HG03060 (cell line): ENCODE measurements around the gene CEACAM21.

Source experiments
- ATAC-seq: cut with Tn5 transposase; IDR thresholded peaks from one replicate; pipeline ENCODE4 v1.9.1; 2021; ENCODE audit warnings: low read depth, moderate number of reproducible peaks; ENCODE audit not compliant: unreplicated experiment

The CEACAM21 gene

DNA sequence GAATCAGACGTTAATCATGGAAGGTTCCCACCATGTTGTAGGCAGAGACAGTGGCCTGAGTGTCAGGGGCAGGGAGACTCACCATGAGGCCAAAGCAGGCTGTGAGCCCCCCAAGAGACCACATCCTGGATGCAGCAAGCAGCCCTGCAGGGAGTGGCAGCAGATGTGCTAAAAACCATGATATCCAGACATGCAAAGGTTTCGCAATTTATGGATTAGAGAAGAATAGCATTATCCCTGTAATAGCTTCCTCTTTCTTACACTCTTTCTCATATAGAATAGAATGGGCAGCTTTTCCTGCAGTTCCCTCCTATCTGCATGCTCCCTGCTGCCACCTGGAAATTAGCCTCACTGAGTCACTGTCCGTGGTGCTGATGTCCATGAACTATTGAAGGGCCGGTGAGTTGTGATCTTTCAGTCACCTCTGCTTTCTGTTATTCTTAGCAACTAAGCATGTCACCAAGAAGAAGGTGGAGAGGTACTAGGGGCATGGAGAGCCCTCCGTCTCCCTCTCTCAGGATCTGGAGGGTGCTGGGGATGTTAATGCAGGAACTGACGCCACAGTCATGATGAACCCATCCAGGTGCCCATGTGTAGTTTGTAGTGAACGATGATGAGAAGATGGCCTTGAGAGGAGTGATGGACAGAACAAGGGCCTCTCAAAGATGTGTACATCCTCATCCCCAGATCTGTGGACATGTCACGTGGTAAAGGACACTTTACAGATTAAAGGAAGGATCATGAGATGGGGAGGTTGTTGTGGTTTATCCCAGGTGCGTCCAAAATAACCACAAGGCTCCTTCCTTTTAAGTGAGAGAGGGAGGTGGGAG is 41.0 kb downstream of the CEACAM21 start:
- no peak for ATAC-seq

DNA sequence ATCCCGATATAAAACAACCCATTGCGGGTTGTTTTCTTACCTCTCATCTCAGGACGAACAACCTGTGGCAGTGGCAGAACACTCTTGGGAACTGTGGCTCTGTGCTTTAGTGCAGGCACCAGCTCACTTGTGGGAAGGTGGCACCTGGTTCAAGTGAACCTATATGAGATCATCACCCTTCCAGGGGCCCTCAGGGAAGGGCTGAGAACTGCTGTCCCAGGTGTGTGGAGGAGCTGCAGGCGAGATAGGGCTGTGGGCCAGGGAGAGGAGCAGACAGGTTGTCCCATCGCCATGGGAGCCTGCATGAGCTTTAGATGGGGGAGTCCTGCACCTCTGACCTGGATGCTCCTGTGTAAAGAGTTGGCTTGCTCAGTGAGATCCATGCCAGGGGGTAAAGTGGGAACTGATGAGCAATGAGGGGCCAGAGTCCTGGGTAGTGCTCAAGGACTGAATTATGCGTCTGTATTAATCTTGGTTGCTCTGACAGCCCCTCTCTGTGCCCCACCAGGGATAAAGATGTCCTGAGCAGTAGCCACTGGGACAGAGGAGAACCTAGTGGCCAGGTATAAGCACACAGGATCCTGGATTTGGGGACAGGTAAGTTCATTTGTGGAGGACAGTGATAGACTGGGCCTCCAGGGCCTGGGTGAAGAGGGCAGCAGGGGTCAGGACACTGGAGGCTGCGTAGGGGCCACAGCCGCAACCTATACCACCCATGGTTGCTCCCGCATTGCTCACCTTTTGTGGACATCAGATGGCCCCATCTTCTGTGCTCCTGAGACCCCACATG is 42.2 kb downstream of the CEACAM21 start:
- ATAC-seq, result no peak

DNA sequence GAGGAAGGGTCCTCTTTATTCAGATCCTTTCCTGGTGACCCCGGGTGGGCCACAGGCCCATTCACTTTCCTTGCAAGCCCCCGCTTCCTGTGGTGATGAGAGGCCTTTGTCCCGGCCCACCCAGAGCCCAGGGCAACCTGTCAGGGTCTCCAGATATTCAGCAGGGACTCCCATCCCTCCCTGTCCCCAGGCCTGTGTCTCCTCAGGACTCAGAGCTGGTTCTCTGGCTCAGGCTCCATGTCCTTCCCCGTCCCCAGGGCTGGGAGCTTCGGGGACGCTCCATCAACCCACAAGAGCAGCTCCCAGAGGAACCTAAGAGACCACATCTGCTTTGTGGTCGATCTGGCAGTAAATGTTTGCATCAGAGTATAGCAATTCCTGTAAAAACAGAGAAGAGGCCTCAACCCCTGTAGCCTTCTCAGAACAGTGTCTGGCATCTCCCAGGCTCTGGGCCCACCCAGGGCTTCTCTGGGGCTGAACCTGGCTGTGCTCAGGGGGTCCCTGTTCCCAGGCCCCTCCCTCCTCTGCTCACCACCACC is 43.1 kb downstream of the CEACAM21 start:
- no peak for ATAC-seq

DNA sequence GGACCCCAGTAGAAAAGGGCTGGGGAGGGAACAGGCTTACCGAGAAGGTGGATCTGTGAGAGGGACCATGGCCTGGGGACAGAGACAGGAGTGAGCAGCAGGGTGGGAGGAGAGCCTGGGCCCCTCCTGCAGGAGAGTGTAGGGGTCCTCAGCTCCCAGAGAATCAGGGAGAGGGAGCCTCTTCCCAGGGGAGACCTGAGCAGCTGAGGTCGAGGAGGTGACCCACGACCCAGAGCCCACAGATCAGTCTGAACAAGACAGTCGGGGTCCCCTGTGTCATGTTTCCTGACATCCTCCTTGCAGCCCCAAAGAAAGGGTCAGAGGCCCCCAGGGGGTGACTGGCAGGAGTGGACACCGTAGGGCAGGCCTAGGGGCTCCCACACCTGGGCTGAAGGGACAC is 44.2 kb downstream of the CEACAM21 start:
- no peak for ATAC-seq

DNA sequence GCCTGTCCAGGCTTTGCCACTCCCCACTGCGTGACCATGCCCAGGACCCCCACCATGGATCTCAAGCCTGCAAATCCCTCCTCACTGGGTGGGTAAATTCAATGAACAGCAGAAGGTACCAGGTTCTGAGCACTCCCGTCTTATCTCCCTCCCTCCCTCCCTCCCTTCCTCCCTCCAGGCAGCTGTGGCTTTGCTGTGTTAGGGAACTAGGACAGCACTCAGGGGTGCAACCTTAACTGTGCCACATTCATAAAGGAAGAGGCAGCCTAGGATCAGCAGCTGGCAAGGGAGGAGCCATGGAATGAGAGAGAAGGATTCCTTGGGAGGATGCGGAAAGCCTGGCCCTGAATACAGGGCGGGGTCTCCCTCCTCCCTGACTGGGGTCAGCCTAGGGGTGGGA is 45.3 kb downstream of the CEACAM21 start:
- ATAC-seq, result no peak

DNA sequence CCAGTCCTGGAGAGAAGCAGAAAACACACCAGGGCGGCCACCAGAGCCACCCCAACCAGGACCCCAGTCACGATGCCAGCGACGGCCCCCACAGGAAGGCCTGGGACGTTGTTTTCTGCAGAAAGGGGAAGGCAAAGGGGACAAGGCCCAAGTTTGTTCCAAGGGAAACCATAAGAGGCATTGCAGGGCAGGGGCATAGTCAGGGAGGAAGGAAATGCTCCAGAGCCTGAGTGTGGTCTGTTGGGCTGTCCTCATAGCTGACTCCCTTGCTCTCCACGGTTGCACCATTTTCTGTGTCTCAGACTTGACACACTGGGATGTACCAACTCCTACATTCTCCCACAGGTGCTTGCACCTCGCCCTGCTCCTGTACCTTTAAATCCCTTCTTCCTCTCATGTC is 45.7 kb downstream of the CEACAM21 start:
- ATAC-seq, result no peak

- no peak for ATAC-seq
These were observed 47.4 kb downstream of the CEACAM21 start for GRCh38 chr19:41623360-41623759.

DNA sequence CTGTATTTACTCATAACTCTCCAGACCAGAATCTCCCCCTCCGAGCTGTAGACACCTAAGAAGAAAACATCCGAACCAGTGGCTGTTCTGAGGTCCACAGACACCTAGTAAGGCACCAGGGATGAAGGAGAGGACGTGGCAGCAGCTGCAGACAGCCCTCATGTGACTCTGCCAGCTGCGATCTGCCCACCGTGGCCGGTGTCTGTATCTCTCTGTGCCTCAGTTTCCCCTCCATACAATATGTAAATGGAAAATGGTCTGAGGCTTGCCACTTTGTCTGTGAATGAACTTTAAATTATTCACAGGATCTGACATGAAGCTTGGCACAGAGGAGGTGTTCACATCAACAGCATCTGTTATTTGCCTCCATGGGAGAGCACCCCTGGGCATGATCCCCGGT is 48.5 kb downstream of the CEACAM21 start:
- ATAC-seq, result no peak

GRCh38 chr19:41624937-41625336 is 49.0 kb downstream of the CEACAM21 start:
- ATAC-seq, result no peak

DNA sequence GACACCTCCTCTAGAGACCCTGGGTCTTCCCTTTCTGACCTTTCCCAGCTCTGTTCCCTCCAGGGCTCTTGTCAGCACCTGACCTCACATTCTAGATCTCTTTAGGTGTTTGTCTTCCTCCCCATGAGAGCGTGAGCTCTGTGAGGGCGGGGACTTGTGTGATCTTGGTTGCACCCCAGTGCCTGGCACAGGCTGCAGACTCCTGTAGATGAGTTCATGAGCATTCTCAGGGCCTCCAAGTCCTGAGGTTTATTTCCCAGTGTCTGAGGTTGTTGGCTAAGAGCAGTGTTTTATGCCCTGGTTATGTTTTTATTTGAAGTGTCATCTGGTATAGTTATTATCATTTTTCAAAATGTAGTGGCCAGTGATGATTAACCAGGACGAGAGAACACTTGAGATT is 50.3 kb downstream of the CEACAM21 start:
- ATAC-seq, result no peak

- no peak for ATAC-seq
These were observed 50.9 kb downstream of the CEACAM21 start, which contains the start of gene CEACAM4 for GRCh38 chr19:41626877-41627276. CEACAM4 (minus strand) TSS chr19:41627074; CDS start chr19:41626963, 111 bp downstream.

GRCh38 chr19:41627966-41628675 is 52.2 kb downstream of the CEACAM21 start:
- no peak for ATAC-seq
